ENCODE measurements around the gene ATP9B.
A peak's percentile ranks its signal among the peaks of the same experiment; 100 is the strongest.
"Not testable (repeated sequence)": the region's sequence is repeated elsewhere in the genome, so short reads cannot be mapped to it uniquely, and the experiment has no call there.

The ATP9B gene

GRCh38 chr18:79300413-79300812 lies 231.2 kb downstream of the ATP9B start:
- no peak for DNase-seq

- no peak for DNase-seq
Observed at GRCh38 chr18:79302120-79302519, 232.9 kb downstream of the ATP9B start.

GRCh38 chr18:79305911-79306310 lies 236.7 kb downstream of the ATP9B start:
- no peak for DNase-seq

GRCh38 chr18:79309614-79310358 lies 240.6 kb downstream of the ATP9B start:
- DNase-seq: no peak

GRCh38 chr18:79314838-79315388 lies 245.7 kb downstream of the ATP9B start:
- DNase-seq: no peak

GRCh38 chr18:79315596-79315995 lies 246.4 kb downstream of the ATP9B start:
- peak; percentile 7 for DNase-seq

- no peak for DNase-seq
Observed at GRCh38 chr18:79317703-79318102, 248.5 kb downstream of the ATP9B start.

GRCh38 chr18:79318142-79318673 lies 249.0 kb downstream of the ATP9B start:
- no peak for DNase-seq

- DNase-seq: no peak
Observed at GRCh38 chr18:79320216-79320850, 251.1 kb downstream of the ATP9B start.

- peak; percentile 22 for DNase-seq
Observed at GRCh38 chr18:79321625-79322405, 252.6 kb downstream of the ATP9B start.

GRCh38 chr18:79322441-79322840 lies 253.2 kb downstream of the ATP9B start:
- DNase-seq: no peak

GRCh38 chr18:79323471-79323870 lies 254.3 kb downstream of the ATP9B start:
- DNase-seq: no peak

GRCh38 chr18:79326413-79327198 lies 257.4 kb downstream of the ATP9B start:
- no peak for DNase-seq

- DNase-seq: no peak
Observed at GRCh38 chr18:79327199-79327721, 258.1 kb downstream of the ATP9B start.

- DNase-seq: not testable (repeated sequence)
Observed at GRCh38 chr18:79327915-79328314, 258.7 kb downstream of the ATP9B start.

GRCh38 chr18:79328887-79329286 lies 259.7 kb downstream of the ATP9B start:
- no peak for DNase-seq

GRCh38 chr18:79329786-79330185 lies 260.6 kb downstream of the ATP9B start:
- DNase-seq: no peak

- DNase-seq: peak; percentile 91
Observed at GRCh38 chr18:79332646-79333045, 263.5 kb downstream of the ATP9B start.

GRCh38 chr18:79333046-79333445 lies 263.9 kb downstream of the ATP9B start:
- DNase-seq: no peak

GRCh38 chr18:79334496-79335233 lies 265.5 kb downstream of the ATP9B start:
- no peak for DNase-seq

- no peak for DNase-seq
Observed at GRCh38 chr18:79335833-79336360, 266.7 kb downstream of the ATP9B start.

Measured in NCI-H748 treated with DMSO at 0.1 percent for 48 hours (cell line).